Heart left ventricle (tissue), 16 donors: ENCODE results near the gene TAF6. TPM values are rescaled to one million over a fixed set of nuclear protein-coding genes. Genes with fewer than 3 reads are reported as not detected.
"Not testable (repeated sequence)": the region's sequence is repeated elsewhere in the genome, so short reads cannot be mapped to it uniquely, and the experiment has no call there.

Source experiments
- ATAC-seq, 4 donors: fragments of 200-7000 bp; cut with Tn5 transposase; one replicate each; pipeline ENCODE4 v1.9.1; 2020 to 2022; ENCODE audit warnings: moderate library complexity in 4 of 4, mild to moderate bottlenecking in 3 of 4, moderate number of reproducible peaks in 1 of 4
- DNase-seq, 5 donors: peaks; one replicate each; pipeline ENCODE4 v3.0.0-alpha.2; 2020
- H3K27ac ChIP-seq, 12 donors: fragments of 200-600 bp; sonication (generic) in 4 of 12; one replicate each; pipeline versions ENCODE4 v1.5.0 to v1.8.0; 2016 to 2022; ENCODE audit warnings: mild to moderate bottlenecking in 2 of 12
- H3K27me3 ChIP-seq, 9 donors: fragments of 200-600 bp; sonication (generic) in 2 of 9; one replicate each; pipeline versions ENCODE4 v1.5.1 to v1.8.0; 2016 to 2022; ENCODE audit warnings: mild to moderate bottlenecking in 3 of 9
- H3K36me3 ChIP-seq, 9 donors: fragments of 200-600 bp; sonication (generic) in 2 of 9; one replicate each; pipeline versions ENCODE4 v1.5.0 to v1.8.0; 2018 to 2022; ENCODE audit warnings: mild to moderate bottlenecking in 2 of 9
- H3K4me1 ChIP-seq, 12 donors: fragments of 200-600 bp; sonication (generic) in 4 of 12; one replicate each; pipeline versions ENCODE4 v1.5.0 to v1.8.0; 2016 to 2022; ENCODE audit warnings: mild to moderate bottlenecking in 3 of 12
- H3K4me3 ChIP-seq, 12 donors: fragments of 200-600 bp; sonication (generic) in 4 of 12; one replicate each; pipeline versions ENCODE4 v1.5.0 to v1.8.0; 2017 to 2022; ENCODE audit warnings: mild to moderate bottlenecking in 9 of 12, moderate library complexity in 4 of 12
- H3K9me3 ChIP-seq, 12 donors: fragments of 200-600 bp; sonication (generic) in 4 of 12; one replicate each; pipeline versions ENCODE4 v1.5.0 to v1.8.0; 2016 to 2022; ENCODE audit warnings: mild to moderate bottlenecking in 1 of 12
- CTCF ChIP-seq, 12 donors: fragments of 200-600 bp; sonication (generic) in 4 of 12; IDR thresholded peaks; one replicate each; pipeline versions ENCODE4 v1.5.0 to v1.8.0; 2018 to 2022; ENCODE audit warnings: antibody characterized with exemption in 12 of 12, mild to moderate bottlenecking in 5 of 12
- POLR2A ChIP-seq, 2 donors: fragments of 450-650 bp; IDR thresholded peaks; one replicate each; pipeline ENCODE4 v1.6.1; 2017; ENCODE audit warnings: antibody characterized with exemption in 2 of 2, mild to moderate bottlenecking in 2 of 2, moderate library complexity in 2 of 2
- WGBS, 4 donors: extraction: QIAGEN DNeasy Blood & Tissue Kit in 2 of 4; methylation state at CpG; one replicate each; pipeline versions ENCODE4 v1.1.5 to v1.1.7; 2013 to 2018; 5-methylcytosine and 5-hydroxymethylcytosine counted together
- intact Hi-C, 10 donors: fragments of 100-400 bp; cut with DNase I; formaldehyde crosslinking; loops; one replicate each; pipeline versions ENCODE4 v1.11.1 to v1.14.2; 2022
- polyA plus RNA-seq, 2 donors: library from polyadenylated mRNA; stranded (reverse); fragments of 200-250 nt; gene quantifications; one replicate each; pipeline ENCODE4 v1.2.3, GENCODE V29; 2013
- total RNA-seq, 9 donors: library from RNA; depleted of rRNA in 2 of 9; stranded (reverse); fragments of >200 nt in 2 of 9; fragmentation: NEBNext Ultra II Directional in 3 of 9; extraction: Animal tissue kit (Norgen Biotek cat#: 25700) in 3 of 9; gene quantifications; one replicate each; pipeline versions ENCODE4 v1.1.0 to v1.2.4, GENCODE V29; 2016 to 2023
- donor health status: ischemic (EF 13 %, LVEDD 7.1; RV severe dilation, severe dysfunction).
- donor health status: healthy with polysubstance abuse.
- donor health status: DM: no; HTN: yes; CAD: no.
- donor health status: DM: no; HTN: no; CAD: no.
- donor health status: ischemic (EF 25% LVEDD 6.9; RV normal size, moderate dysfunction).
- donor health status: ischemic (EF 25% LVEDD 5.7; RV mildly dilated, moderate dysfunction).
- donor health status: healthy.
- donor health status: DM: yes; HTN: yes; CAD: no.
- donor health status: ischemic (EF 35%, LVEDD 5.7; RV mildly dilated, moderate dysfunction).
- donor health status: nonischemic (EF 11% LVEDD 7.7; RV severe dilation, severe dysfunction).
- donor health status: DM: yes; HTN: yes; CAD: no.
- donor health status: PGD.
- donor health status: ischemic (EF 29% LVEDD 5.4; RV normal size, mild dysfunction).
- donor health status: nonischemic (EF 23%, LVEDD 6.1; RV moderate dilation, normal function).

TAF6 gene
- total and polyA plus RNA-seq, 11 donors: 24.9 to 80.9 (median 34.1) TPM

- ATAC-seq: no peak
- Histone ChIP-seq H3K36me3 (peaks cover 0 to 62% (median 38%) of the 10 kb centered on the region in 9 donors), H3K27ac (peak overlapping the region in 1 of 12 donors; percentile 66), H3K4me3 (no peak overlapping the region), H3K27me3 (no peaks in the 10 kb centered on the region), H3K4me1 (peaks cover 0 to 75% (median 19%) of the 10 kb centered on the region in 12 donors), H3K9me3 (no peaks in the 10 kb centered on the region)
- no peak for DNase-seq
- intact Hi-C loops: no loop called here
- TF ChIP-seq POLR2A (IDR thresholded peaks at IDR 0.05) (no peak), CTCF (IDR thresholded peaks at IDR 0.05) (no peak)
Measured at GRCh38 chr7:100152404-100152803, 33.2 kb upstream of the TAF6 start.

- intact Hi-C loops: loop anchor here in 1 of 10 donors (10.0 kb wide), 1 partner anchor 196 kb away; no protein-coding TSS in a partner anchor
- TF ChIP-seq POLR2A (IDR thresholded peaks at IDR 0.05): peak in 1 of 2 donors; percentile 94
- no peak for TF ChIP-seq CTCF (IDR thresholded peaks at IDR 0.05)
- WGBS, 4 donors: 0 to 2% (median 1%) methylated on average over 18 to 46 of the region's 46 CpGs
- no peaks in the 10 kb centered on the region for H3K9me3 ChIP-seq
- peak; percentile 99 to 100 (median 100) for ATAC-seq
- peak; percentile 99 to 100 (median 99) for DNase-seq
- H3K4me1 ChIP-seq: peaks cover 0 to 50% (median 12%) of the 10 kb centered on the region in 12 donors
- H3K4me3 ChIP-seq: peak within 1 kb of the TSS; percentile 61 to 97 (median 81)
- peak within 1 kb of the TSS; percentile 67 to 89 (median 84) for H3K27ac ChIP-seq
- peaks cover 0 to 30% (median 8%) of the 10 kb centered on the region in 9 donors for H3K36me3 ChIP-seq
- H3K27me3 ChIP-seq: no peaks in the 10 kb centered on the region
Measured at GRCh38 chr7:100148559-100149328, 29.6 kb upstream of the TAF6 start, which contains the start of gene LAMTOR4. Gene LAMTOR4, plus strand, starts transcription at chr7:100148918. Its CDS starts 55 bp downstream, at chr7:100148973.

- Histone ChIP-seq H3K9me3 (no peaks in the 10 kb centered on the region), H3K36me3 (peaks cover 0 to 25% (median 3%) of the 10 kb centered on the region in 9 donors), H3K27me3 (no peaks in the 10 kb centered on the region), H3K4me3 (peak overlapping the region; percentile 16 to 97 (median 76)), H3K4me1 (peaks cover 0 to 46% (median 12%) of the 10 kb centered on the region in 12 donors), H3K27ac (peak overlapping the region in 11 of 12 donors; percentile 26 to 89 (median 83))
- TF ChIP-seq POLR2A (IDR thresholded peaks at IDR 0.05): no peak
- TF ChIP-seq CTCF (IDR thresholded peaks at IDR 0.05): no peak
- intact Hi-C loops: loop anchor here in 1 of 10 donors (10.0 kb wide), 1 partner anchor 197 kb away; no protein-coding TSS in a partner anchor
- ATAC-seq (peak in 1 of 4 donors; percentile 1), DNase-seq (no peak)
- 16 to 28% (median 20%) methylated on average over 14 of the region's 14 CpGs for WGBS, 4 donors
Measured at GRCh38 chr7:100148225-100148558, 29.0 kb upstream of the TAF6 start.

- ATAC-seq (no peak), DNase-seq (no peak)
- Histone ChIP-seq H3K4me3 (no peak overlapping the region), H3K9me3 (no peaks in the 10 kb centered on the region), H3K27me3 (no peaks in the 10 kb centered on the region), H3K36me3 (peaks cover 0 to 18% (median 0%) of the 10 kb centered on the region in 9 donors), H3K27ac (no peak overlapping the region), H3K4me1 (peaks cover 0 to 36% (median 12%) of the 10 kb centered on the region in 12 donors)
- TF ChIP-seq POLR2A (IDR thresholded peaks at IDR 0.05): no peak
- no peak for TF ChIP-seq CTCF (IDR thresholded peaks at IDR 0.05)
- intact Hi-C loops: loop anchor here in 1 of 10 donors (10.0 kb wide), 1 partner anchor 198 kb away; no protein-coding TSS in a partner anchor
- 94 to 99% (median 97%) methylated on average over 2 of the region's 2 CpGs for WGBS, 4 donors
Measured at GRCh38 chr7:100147278-100147677, 28.1 kb upstream of the TAF6 start.

- H3K4me1 ChIP-seq: peaks cover 0 to 27% (median 12%) of the 10 kb centered on the region in 12 donors
- not testable (repeated sequence) for DNase-seq, ATAC-seq, H3K4me3 ChIP-seq, H3K36me3 ChIP-seq, H3K27me3 ChIP-seq, H3K9me3 ChIP-seq, H3K27ac ChIP-seq
- intact Hi-C loops: loop anchor here in 1 of 10 donors (10.0 kb wide), 1 partner anchor 198 kb away; no protein-coding TSS in a partner anchor
- 77 to 95% (median 92%) methylated on average over 4 of the region's 4 CpGs for WGBS, 4 donors
Measured at GRCh38 chr7:100146350-100146749, 27.2 kb upstream of the TAF6 start.
